Breast epithelium (tissue), 4 donors: ENCODE measurements around the gene AOPEP. TPM values are rescaled to one million over a fixed set of nuclear protein-coding genes. Genes with fewer than 3 reads are reported as not detected.

Source experiments
- DNase-seq, 2 donors: peaks; one replicate each; pipeline ENCODE4 v3.0.0-alpha.2; 2019; ENCODE audit warnings: low spot score in 2 of 2
- H3K27ac ChIP-seq, 2 donors: fragments of 200-600 bp; sonication (generic) in 1 of 2; one replicate each; pipeline ENCODE4 v1.5.1; 2016 to 2019; ENCODE audit warnings: mild to moderate bottlenecking in 1 of 2
- H3K27me3 ChIP-seq, 2 donors: fragments of 200-600 bp; sonication (generic) in 1 of 2; one replicate each; pipeline versions ENCODE4 v1.5.1 to v1.6.0; 2017 to 2019; ENCODE audit warnings: control low read depth in 1 of 2, mild to moderate bottlenecking in 1 of 2
- H3K36me3 ChIP-seq: fragments of 200-600 bp; one replicate; pipeline ENCODE4 v1.5.1; 2019
- H3K4me1 ChIP-seq, 2 donors: fragments of 200-600 bp; sonication (generic); one replicate each; pipeline ENCODE4 v1.5.1; 2016 to 2019; ENCODE audit warnings: control low read depth in 1 of 2
- H3K4me3 ChIP-seq, 3 donors: fragments of 200-600 bp; sonication (generic); 1 replicate in 2 of 3; 2 replicates in 1 of 3; pipeline ENCODE4 v1.5.1; 2016 to 2019; ENCODE audit warnings: mild to moderate bottlenecking in 3 of 3, moderate library complexity in 2 of 3
- H3K9me3 ChIP-seq, 2 donors: fragments of 200-600 bp; sonication (generic) in 1 of 2; one replicate each; pipeline ENCODE4 v1.5.1; 2016 to 2019; ENCODE audit warnings: control low read depth in 1 of 2
- CTCF ChIP-seq, 3 donors: fragments of 450-650 bp; IDR thresholded peaks; one replicate each; pipeline ENCODE4 v1.5.1; 2016 to 2017; ENCODE audit warnings: antibody characterized with exemption in 3 of 3, mild to moderate bottlenecking in 3 of 3, moderate library complexity in 3 of 3
- POLR2A ChIP-seq: fragments of 450-650 bp; IDR thresholded peaks from one replicate; pipeline ENCODE4 v1.6.1; 2016; ENCODE audit warnings: antibody characterized with exemption, mild to moderate bottlenecking, moderate library complexity
- POLR2AphosphoS5 ChIP-seq, 3 donors: sonication (generic); formaldehyde crosslinking; IDR thresholded peaks; one replicate each; pipeline ENCODE4 v1.6.1; 2017; ENCODE audit warnings: antibody characterized with exemption in 3 of 3
- intact Hi-C: fragments of 100-400 bp; cut with DNase I; formaldehyde crosslinking; loops from one replicate; pipeline ENCODE4 v1.15.1; 2023; ENCODE audit warnings: low total_unique reads
- total RNA-seq, 3 donors: library from RNA; depleted of rRNA; stranded (reverse); fragments of >200 nt; gene quantifications; one replicate each; pipeline ENCODE4 v1.1.0, GENCODE V29; 2016

Gene AOPEP
- total RNA-seq, 3 donors from 2014 or later = 15.5 to 94.1 (median 87.5) TPM

- Histone ChIP-seq H3K36me3 (no peaks in the 10 kb centered on the region), H3K27me3 (no peaks in the 10 kb centered on the region), H3K27ac (no peak overlapping the region), H3K9me3 (no peaks in the 10 kb centered on the region), H3K4me3 (no peak overlapping the region), H3K4me1 (no peaks in the 10 kb centered on the region)
- intact Hi-C loops = no loop called here
- no peak for DNase-seq
- no peak for TF ChIP-seq POLR2A
- no peak for TF ChIP-seq CTCF (IDR thresholded peaks at IDR 0.05)
- no peak for TF ChIP-seq POLR2AphosphoS5 (IDR thresholded peaks at IDR 0.05)
Measured at GRCh38 chr9:94785215-94786169, 59.0 kb downstream of the AOPEP start.

- H3K27ac ChIP-seq = no peak overlapping the region
- H3K4me3 ChIP-seq = no peak overlapping the region
- DNase-seq = no peak
- no peaks in the 10 kb centered on the region for H3K9me3 ChIP-seq
- intact Hi-C loops = no loop called here
- no peaks in the 10 kb centered on the region for H3K36me3 ChIP-seq
- no peaks in the 10 kb centered on the region for H3K27me3 ChIP-seq
- H3K4me1 ChIP-seq = no peaks in the 10 kb centered on the region
- TF ChIP-seq POLR2A = no peak
- no peak for TF ChIP-seq POLR2AphosphoS5 (IDR thresholded peaks at IDR 0.05)
- TF ChIP-seq CTCF (IDR thresholded peaks at IDR 0.05) = no peak
Measured at GRCh38 chr9:94786586-94786985, 60.1 kb downstream of the AOPEP start.

GRCh38 chr9:94787266-94787665 is 60.8 kb downstream of the AOPEP start:
- TF ChIP-seq POLR2AphosphoS5 (IDR thresholded peaks at IDR 0.05) (no peak), POLR2A (no peak), CTCF (IDR thresholded peaks at IDR 0.05) (no peak)
- H3K27ac ChIP-seq = no peak overlapping the region
- no peaks in the 10 kb centered on the region for H3K4me1 ChIP-seq
- DNase-seq = no peak
- H3K27me3 ChIP-seq = no peaks in the 10 kb centered on the region
- no peak overlapping the region for H3K4me3 ChIP-seq
- H3K9me3 ChIP-seq = no peaks in the 10 kb centered on the region
- intact Hi-C loops = no loop called here
- H3K36me3 ChIP-seq = no peaks in the 10 kb centered on the region

- TF ChIP-seq POLR2A = no peak
- no peak for TF ChIP-seq CTCF (IDR thresholded peaks at IDR 0.05)
- no peak for TF ChIP-seq POLR2AphosphoS5 (IDR thresholded peaks at IDR 0.05)
- intact Hi-C loops = no loop called here
- no peak for DNase-seq
- no peaks in the 10 kb centered on the region for H3K4me1 ChIP-seq
- H3K4me3 ChIP-seq = no peak overlapping the region
- no peaks in the 10 kb centered on the region for H3K36me3 ChIP-seq
- no peak overlapping the region for H3K27ac ChIP-seq
- no peaks in the 10 kb centered on the region for H3K9me3 ChIP-seq
- H3K27me3 ChIP-seq = no peaks in the 10 kb centered on the region
Measured at GRCh38 chr9:94788570-94789105, 62.1 kb downstream of the AOPEP start.

- intact Hi-C loops = no loop called here
- no peaks in the 10 kb centered on the region for H3K9me3 ChIP-seq
- H3K27ac ChIP-seq = no peak overlapping the region
- TF ChIP-seq CTCF (IDR thresholded peaks at IDR 0.05) = no peak
- H3K4me1 ChIP-seq = no peaks in the 10 kb centered on the region
- no peak for DNase-seq
- no peak overlapping the region for H3K4me3 ChIP-seq
- H3K27me3 ChIP-seq = no peaks in the 10 kb centered on the region
- H3K36me3 ChIP-seq = no peaks in the 10 kb centered on the region
Measured at GRCh38 chr9:94791435-94791834, 64.9 kb downstream of the AOPEP start.
